ENCODE data around the gene TNFRSF18. TPM values are rescaled to one million over a fixed set of nuclear protein-coding genes. Genes with fewer than 3 reads are reported as not detected.

Gene TNFRSF18
- total and polyA plus RNA-seq, 5 donors = 0.14 to 0.38 TPM; not detected in 3

- intact Hi-C loops (cut with DNase I) = no loop called here
- H3K27me3 ChIP-seq (ENCODE audit: control insufficient read depth, insufficient read depth) = no peaks in the 10 kb centered on the region
- no peak overlapping the region for H3K27ac ChIP-seq (ENCODE audit: low read length)
- ATAC-seq = no peak
- no peaks in the 10 kb centered on the region for H3K4me1 ChIP-seq (ENCODE audit: control insufficient read depth, insufficient read depth, low read length)
- no peaks in the 10 kb centered on the region for H3K9me3 ChIP-seq (ENCODE audit: control insufficient read depth, low read length)
- peak in 2 of 3 donors; percentile 25 to 41 for DNase-seq
- WGBS = 66% methylated on average over 26 of the region's 26 CpGs
- no peak overlapping the region for H3K4me3 ChIP-seq (ENCODE audit: low read length)
Observed at GRCh38 chr1:1164361-1164700, 42.1 kb downstream of the TNFRSF18 start.

- H3K27me3 ChIP-seq (ENCODE audit: control insufficient read depth, insufficient read depth) = no peaks in the 10 kb centered on the region
- H3K27ac ChIP-seq (ENCODE audit: low read length) = no peak overlapping the region
- H3K4me3 ChIP-seq (ENCODE audit: low read length) = no peak overlapping the region
- 92% methylated on average over 33 of the region's 33 CpGs for WGBS
- no peak for ATAC-seq
- DNase-seq = peak in 1 of 3 donors; percentile 37
- H3K4me1 ChIP-seq (ENCODE audit: control insufficient read depth, insufficient read depth, low read length) = no peaks in the 10 kb centered on the region
- intact Hi-C loops (cut with DNase I) = no loop called here
- no peaks in the 10 kb centered on the region for H3K9me3 ChIP-seq (ENCODE audit: control insufficient read depth, low read length)
Observed at GRCh38 chr1:1163538-1164070, 42.8 kb downstream of the TNFRSF18 start.

- DNase-seq (no peak), ATAC-seq (no peak)
- intact Hi-C loops (cut with DNase I) = no loop called here
- Histone ChIP-seq H3K27ac (ENCODE audit: low read length) (no peak overlapping the region), H3K9me3 (ENCODE audit: control insufficient read depth, low read length) (no peaks in the 10 kb centered on the region), H3K4me1 (ENCODE audit: control insufficient read depth, insufficient read depth, low read length) (no peaks in the 10 kb centered on the region), H3K27me3 (ENCODE audit: control insufficient read depth, insufficient read depth) (no peaks in the 10 kb centered on the region), H3K4me3 (ENCODE audit: low read length) (no peak overlapping the region)
- 68% methylated on average over 73 of the region's 73 CpGs for WGBS
Observed at GRCh38 chr1:1162597-1163537, 43.5 kb downstream of the TNFRSF18 start.

GRCh38 chr1:1161683-1162079 lies 44.7 kb downstream of the TNFRSF18 start:
- no peaks in the 10 kb centered on the region for H3K27me3 ChIP-seq (ENCODE audit: control insufficient read depth, insufficient read depth)

GRCh38 chr1:1161078-1161682 lies 45.2 kb downstream of the TNFRSF18 start:
- H3K9me3 ChIP-seq (ENCODE audit: control insufficient read depth, low read length) = no peaks in the 10 kb centered on the region
- no peaks in the 10 kb centered on the region for H3K27me3 ChIP-seq (ENCODE audit: control insufficient read depth, insufficient read depth)
- H3K27ac ChIP-seq (ENCODE audit: low read length) = no peak overlapping the region
- no peak overlapping the region for H3K4me3 ChIP-seq (ENCODE audit: low read length)
- no peak for ATAC-seq
- whole genome bisulfite sequencing = 87% methylated on average over 29 of the region's 29 CpGs
- DNase-seq = peak in 1 of 3 donors; percentile 46
- intact Hi-C loops (cut with DNase I) = no loop called here
- H3K4me1 ChIP-seq (ENCODE audit: control insufficient read depth, insufficient read depth, low read length) = no peaks in the 10 kb centered on the region

More at GRCh38 chr1:1161683-1162079, 44.7 kb downstream of the TNFRSF18 start:
- Histone ChIP-seq H3K9me3 (ENCODE audit: control insufficient read depth, low read length) (no peaks in the 10 kb centered on the region), H3K4me3 (ENCODE audit: low read length) (no peak overlapping the region), H3K4me1 (ENCODE audit: control insufficient read depth, insufficient read depth, low read length) (no peaks in the 10 kb centered on the region), H3K27ac (ENCODE audit: low read length) (no peak overlapping the region)
- peak in 1 of 3 donors; percentile 37 for DNase-seq
- intact Hi-C loops (cut with DNase I) = no loop called here
- WGBS = 70% methylated on average over 17 of the region's 17 CpGs
- ATAC-seq = no peak

GRCh38 chr1:1160281-1160930 lies 46.0 kb downstream of the TNFRSF18 start:
- no peaks in the 10 kb centered on the region for H3K9me3 ChIP-seq (ENCODE audit: control insufficient read depth, low read length)
- H3K4me3 ChIP-seq (ENCODE audit: low read length) = no peak overlapping the region
- WGBS = 87% methylated on average over 23 of the region's 23 CpGs
- no peaks in the 10 kb centered on the region for H3K4me1 ChIP-seq (ENCODE audit: control insufficient read depth, insufficient read depth, low read length)
- no peaks in the 10 kb centered on the region for H3K27me3 ChIP-seq (ENCODE audit: control insufficient read depth, insufficient read depth)
- ATAC-seq = no peak
- no peak overlapping the region for H3K27ac ChIP-seq (ENCODE audit: low read length)
- intact Hi-C loops (cut with DNase I) = no loop called here
- DNase-seq = peak in 1 of 3 donors; percentile 17

GRCh38 chr1:1157914-1158710 lies 48.3 kb downstream of the TNFRSF18 start:
- Histone ChIP-seq H3K4me3 (ENCODE audit: low read length) (peak overlapping the region; percentile 71), H3K4me1 (ENCODE audit: control insufficient read depth, insufficient read depth, low read length) (no peaks in the 10 kb centered on the region), H3K27ac (ENCODE audit: low read length) (peak overlapping the region; percentile 98), H3K9me3 (ENCODE audit: control insufficient read depth, low read length) (no peaks in the 10 kb centered on the region), H3K27me3 (ENCODE audit: control insufficient read depth, insufficient read depth) (no peaks in the 10 kb centered on the region)
- WGBS = 8% methylated on average over 46 of the region's 46 CpGs
- ATAC-seq (peak; percentile 63 to 72), DNase-seq (peak; percentile 77 to 89 (median 88))
- intact Hi-C loops (cut with DNase I) = no loop called here

GRCh38 chr1:1157426-1157913 lies 48.9 kb downstream of the TNFRSF18 start:
- Histone ChIP-seq H3K9me3 (ENCODE audit: control insufficient read depth, low read length) (no peaks in the 10 kb centered on the region), H3K27me3 (ENCODE audit: control insufficient read depth, insufficient read depth) (no peaks in the 10 kb centered on the region), H3K4me1 (ENCODE audit: control insufficient read depth, insufficient read depth, low read length) (no peaks in the 10 kb centered on the region), H3K27ac (ENCODE audit: low read length) (peak overlapping the region; percentile 98), H3K4me3 (ENCODE audit: low read length) (peak overlapping the region; percentile 71)
- under 1% methylated on average over 29 of the region's 29 CpGs for WGBS
- intact Hi-C loops (cut with DNase I) = no loop called here
- DNase-seq = peak; percentile 93 to 97 (median 96)
- peak; percentile 94 for ATAC-seq

- intact Hi-C loops (cut with DNase I) = no loop called here
- DNase-seq (no peak), ATAC-seq (no peak)
- no peaks in the 10 kb centered on the region for H3K27me3 ChIP-seq (ENCODE audit: control insufficient read depth, insufficient read depth)
- H3K4me3 ChIP-seq (ENCODE audit: low read length) = no peak overlapping the region
- WGBS = 37% methylated on average over 8 of the region's 9 CpGs
- no peak overlapping the region for H3K27ac ChIP-seq (ENCODE audit: low read length)
- no peaks in the 10 kb centered on the region for H3K4me1 ChIP-seq (ENCODE audit: control insufficient read depth, insufficient read depth, low read length)
- H3K9me3 ChIP-seq (ENCODE audit: control insufficient read depth, low read length) = no peaks in the 10 kb centered on the region
Observed at GRCh38 chr1:1157033-1157365, 49.4 kb downstream of the TNFRSF18 start.

All from right cardiac atrium (tissue), 5 donors.